Uterus (tissue), 2 donors: ENCODE data around the gene MALAT1.
"Not testable (repeated sequence)": the region's sequence is repeated elsewhere in the genome, so short reads cannot be mapped to it uniquely, and the experiment has no call there.

Experiments used
- POLR2A ChIP-seq, 2 donors: fragments of 450-650 bp; IDR thresholded peaks; one replicate each; pipeline ENCODE4 v1.6.1; 2016; ENCODE audit warnings: antibody characterized with exemption in 2 of 2, mild to moderate bottlenecking in 1 of 2, moderate library complexity in 1 of 2
- TF ChIP-seq, protein P1 (sequence below), 4 experiments: fragments of 200-600 bp in 2 of 4; fragments of 450-650 bp in 2 of 4; sonication (generic) in 2 of 4; IDR thresholded peaks; one replicate each; pipeline ENCODE4 v1.5.1; 2016 to 2019; ENCODE audit warnings: antibody characterized with exemption in 4 of 4, mild to moderate bottlenecking in 2 of 4, moderate library complexity in 1 of 4

DNA sequence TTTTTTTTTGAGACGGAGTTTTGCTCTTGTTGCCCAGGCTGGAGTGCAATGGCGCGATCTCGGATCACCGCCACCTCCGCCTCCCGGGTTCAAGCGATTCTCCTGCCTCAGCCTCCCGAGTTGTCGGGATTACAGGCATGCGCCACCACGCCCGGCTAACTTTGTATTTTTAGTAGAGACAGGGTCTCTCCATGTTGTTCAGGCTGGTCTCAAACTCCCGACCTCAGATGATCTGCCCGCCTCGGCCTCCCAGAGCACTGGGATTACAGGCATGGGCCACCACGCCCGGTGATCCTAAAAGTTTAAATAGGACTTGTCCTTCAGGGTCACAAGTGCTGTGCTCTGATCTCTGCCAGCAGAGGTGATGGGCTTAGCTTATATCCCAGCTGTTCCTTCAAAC is 33.4 kb upstream of the MALAT1 start:
- TF ChIP-seq, protein P1, sequence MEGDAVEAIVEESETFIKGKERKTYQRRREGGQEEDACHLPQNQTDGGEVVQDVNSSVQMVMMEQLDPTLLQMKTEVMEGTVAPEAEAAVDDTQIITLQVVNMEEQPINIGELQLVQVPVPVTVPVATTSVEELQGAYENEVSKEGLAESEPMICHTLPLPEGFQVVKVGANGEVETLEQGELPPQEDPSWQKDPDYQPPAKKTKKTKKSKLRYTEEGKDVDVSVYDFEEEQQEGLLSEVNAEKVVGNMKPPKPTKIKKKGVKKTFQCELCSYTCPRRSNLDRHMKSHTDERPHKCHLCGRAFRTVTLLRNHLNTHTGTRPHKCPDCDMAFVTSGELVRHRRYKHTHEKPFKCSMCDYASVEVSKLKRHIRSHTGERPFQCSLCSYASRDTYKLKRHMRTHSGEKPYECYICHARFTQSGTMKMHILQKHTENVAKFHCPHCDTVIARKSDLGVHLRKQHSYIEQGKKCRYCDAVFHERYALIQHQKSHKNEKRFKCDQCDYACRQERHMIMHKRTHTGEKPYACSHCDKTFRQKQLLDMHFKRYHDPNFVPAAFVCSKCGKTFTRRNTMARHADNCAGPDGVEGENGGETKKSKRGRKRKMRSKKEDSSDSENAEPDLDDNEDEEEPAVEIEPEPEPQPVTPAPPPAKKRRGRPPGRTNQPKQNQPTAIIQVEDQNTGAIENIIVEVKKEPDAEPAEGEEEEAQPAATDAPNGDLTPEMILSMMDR (IDR thresholded peaks at IDR 0.05): not testable (repeated sequence)
- not testable (repeated sequence) for TF ChIP-seq POLR2A (IDR thresholded peaks at IDR 0.05)
